C4-2B (cell line): ENCODE measurements around the gene TACC3.

ENCODE experiments used
- H3K27ac ChIP-seq: fragments of 450-650 bp; 2 replicates; pipeline ENCODE4 v1.5.1; 2017
- ZFX ChIP-seq: fragments of 450-650 bp; IDR thresholded peaks from 2 replicates; pipeline ENCODE4 v1.6.1; 2017
- TF ChIP-seq, protein P1 (sequence below): fragments of 450-650 bp; conservative IDR thresholded peaks from 2 replicates; pipeline ENCODE4 v1.5.1; 2017; ENCODE audit warnings: mild to moderate bottlenecking

Gene TACC3

DNA sequence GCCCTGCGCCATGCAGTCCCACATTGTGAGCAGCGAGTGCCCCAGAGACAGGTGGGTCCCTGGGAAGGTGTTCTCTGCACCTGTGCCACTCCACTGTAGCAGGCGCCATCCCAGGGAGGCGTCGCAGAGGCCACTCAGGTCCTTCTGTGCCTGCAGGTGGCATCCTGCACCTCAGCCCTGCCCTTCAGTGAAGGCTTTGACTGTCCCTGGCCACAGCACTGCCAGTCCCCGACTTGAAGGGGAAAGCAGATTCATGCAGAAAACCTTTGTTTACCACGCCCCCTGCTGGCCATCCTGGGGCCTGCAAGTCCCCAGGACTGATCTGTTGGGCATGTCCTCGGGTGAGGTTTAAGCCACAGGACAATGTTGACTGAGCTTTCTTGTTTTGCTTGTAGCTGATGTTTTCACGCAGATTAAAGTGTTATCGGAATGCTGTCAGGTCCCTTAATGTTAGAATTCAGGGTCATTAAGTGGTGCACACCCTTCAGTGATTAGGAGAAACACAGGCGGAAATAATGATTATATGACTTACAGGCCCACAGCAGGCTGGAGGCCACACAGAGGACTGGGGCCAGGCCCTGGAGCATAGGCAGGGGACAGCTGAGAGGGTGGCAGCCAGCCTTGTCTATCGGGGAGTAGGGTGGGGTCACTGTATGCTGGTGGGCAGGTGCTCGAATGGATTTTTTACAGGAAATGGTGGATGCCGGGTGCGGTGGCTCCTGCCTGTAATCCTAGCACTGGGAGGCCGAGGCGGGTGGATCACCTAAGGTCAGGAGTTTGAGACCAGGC is 5.0 kb downstream of the TACC3 start:
- peak overlapping the region; percentile 27; the same call in 1 of the 2 replicates for H3K27ac ChIP-seq
- TF ChIP-seq, protein P1, sequence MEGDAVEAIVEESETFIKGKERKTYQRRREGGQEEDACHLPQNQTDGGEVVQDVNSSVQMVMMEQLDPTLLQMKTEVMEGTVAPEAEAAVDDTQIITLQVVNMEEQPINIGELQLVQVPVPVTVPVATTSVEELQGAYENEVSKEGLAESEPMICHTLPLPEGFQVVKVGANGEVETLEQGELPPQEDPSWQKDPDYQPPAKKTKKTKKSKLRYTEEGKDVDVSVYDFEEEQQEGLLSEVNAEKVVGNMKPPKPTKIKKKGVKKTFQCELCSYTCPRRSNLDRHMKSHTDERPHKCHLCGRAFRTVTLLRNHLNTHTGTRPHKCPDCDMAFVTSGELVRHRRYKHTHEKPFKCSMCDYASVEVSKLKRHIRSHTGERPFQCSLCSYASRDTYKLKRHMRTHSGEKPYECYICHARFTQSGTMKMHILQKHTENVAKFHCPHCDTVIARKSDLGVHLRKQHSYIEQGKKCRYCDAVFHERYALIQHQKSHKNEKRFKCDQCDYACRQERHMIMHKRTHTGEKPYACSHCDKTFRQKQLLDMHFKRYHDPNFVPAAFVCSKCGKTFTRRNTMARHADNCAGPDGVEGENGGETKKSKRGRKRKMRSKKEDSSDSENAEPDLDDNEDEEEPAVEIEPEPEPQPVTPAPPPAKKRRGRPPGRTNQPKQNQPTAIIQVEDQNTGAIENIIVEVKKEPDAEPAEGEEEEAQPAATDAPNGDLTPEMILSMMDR: peak; percentile 94
- TF ChIP-seq ZFX: no peak

- H3K27ac ChIP-seq: peak overlapping the region; percentile 27
- TF ChIP-seq, protein P1: no peak
- TF ChIP-seq ZFX: no peak
Observed at GRCh38 chr4:1727117-1728031, 6.1 kb downstream of the TACC3 start.

DNA sequence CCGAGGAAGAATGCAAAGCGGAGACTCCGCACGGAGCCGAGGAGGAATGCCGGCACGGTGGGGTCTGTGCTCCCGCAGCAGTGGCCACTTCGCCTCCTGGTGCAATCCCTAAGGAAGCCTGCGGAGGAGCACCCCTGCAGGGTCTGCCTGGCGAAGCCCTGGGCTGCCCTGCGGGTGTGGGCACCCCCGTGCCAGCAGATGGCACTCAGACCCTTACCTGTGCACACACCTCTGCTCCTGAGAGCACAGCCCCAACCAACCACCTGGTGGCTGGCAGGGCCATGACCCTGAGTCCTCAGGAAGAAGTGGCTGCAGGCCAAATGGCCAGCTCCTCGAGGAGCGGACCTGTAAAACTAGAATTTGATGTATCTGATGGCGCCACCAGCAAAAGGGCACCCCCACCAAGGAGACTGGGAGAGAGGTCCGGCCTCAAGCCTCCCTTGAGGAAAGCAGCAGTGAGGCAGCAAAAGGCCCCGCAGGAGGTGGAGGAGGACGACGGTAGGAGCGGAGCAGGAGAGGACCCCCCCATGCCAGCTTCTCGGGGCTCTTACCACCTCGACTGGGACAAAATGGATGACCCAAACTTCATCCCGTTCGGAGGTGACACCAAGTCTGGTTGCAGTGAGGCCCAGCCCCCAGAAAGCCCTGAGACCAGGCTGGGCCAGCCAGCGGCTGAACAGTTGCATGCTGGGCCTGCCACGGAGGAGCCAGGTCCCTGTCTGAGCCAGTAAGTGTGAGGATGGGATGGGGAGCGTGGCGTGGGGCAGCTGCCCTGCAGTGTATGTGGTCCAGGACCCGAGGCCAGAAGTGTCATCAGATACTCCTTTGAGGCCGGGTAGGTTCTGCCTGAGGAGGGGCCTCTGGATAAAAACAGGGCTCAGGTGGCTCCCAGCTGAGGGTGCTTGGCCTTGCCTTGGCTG is 7.0 kb downstream of the TACC3 start:
- peak overlapping the region; percentile 27 for H3K27ac ChIP-seq
- TF ChIP-seq, protein P1: no peak; the same call in 1 of the 2 replicates
- TF ChIP-seq ZFX: no peak

GRCh38 chr4:1730532-1731135 is 9.3 kb downstream of the TACC3 start:
- H3K27ac ChIP-seq: no peak overlapping the region
- TF ChIP-seq, protein P1: no peak

GRCh38 chr4:1731180-1731579 is 9.9 kb downstream of the TACC3 start:
- H3K27ac ChIP-seq: no peak overlapping the region
- TF ChIP-seq ZFX: no peak
- TF ChIP-seq, protein P1: no peak

DNA sequence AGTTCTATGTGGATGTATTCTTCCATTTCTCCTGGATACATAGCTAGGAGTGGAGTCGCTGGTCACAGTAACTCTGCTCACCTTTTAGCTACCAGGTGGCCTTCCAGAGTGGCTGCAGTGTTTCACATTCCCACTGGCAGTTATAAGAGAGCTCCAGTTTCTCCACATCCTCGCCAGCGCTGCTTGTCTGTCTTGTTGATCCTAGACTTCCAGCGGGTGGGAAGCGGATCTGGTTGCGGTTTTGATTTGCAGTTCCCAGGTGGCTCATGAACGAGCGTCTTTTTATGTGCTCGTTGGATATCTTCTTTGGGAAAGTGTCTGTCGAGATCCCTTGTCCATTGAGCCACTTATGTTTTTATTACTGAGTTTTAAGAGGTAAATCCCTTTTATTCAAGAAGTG is 11.6 kb downstream of the TACC3 start:
- no peak for TF ChIP-seq ZFX
- TF ChIP-seq, protein P1: no peak
- H3K27ac ChIP-seq: no peak overlapping the region
